Measurements from ENCODE around the gene UPK3BL1. TPM values are rescaled to one million over a fixed set of nuclear protein-coding genes. Genes with fewer than 3 reads are reported as not detected.
"Not testable (repeated sequence)": the region's sequence is repeated elsewhere in the genome, so short reads cannot be mapped to it uniquely, and the experiment has no call there.

UPK3BL1 gene
- polyA plus RNA-seq, 1 donor: 33.0 TPM

- not testable (repeated sequence) for H3K9me3 ChIP-seq (ENCODE audit: control insufficient read depth, low read depth, low read length); H3K27me3 ChIP-seq (ENCODE audit: control insufficient read depth, insufficient read depth, low read length); DNase-seq; H3K4me3 ChIP-seq (ENCODE audit: low read length); H3K36me3 ChIP-seq (ENCODE audit: control insufficient read depth, insufficient read depth, low read length); H3K4me1 ChIP-seq (ENCODE audit: control insufficient read depth, insufficient read depth, low read length); H3K27ac ChIP-seq (ENCODE audit: low read length)
- no CpG with 5 or more reads among the region's 7 CpGs for WGBS (ENCODE audit: insufficient coverage, low lambda C conversion rate)
Measured at GRCh38 chr7:102610441-102610840, 32.1 kb downstream of the UPK3BL1 start.

- H3K27ac ChIP-seq (ENCODE audit: low read length); DNase-seq; H3K4me1 ChIP-seq (ENCODE audit: control insufficient read depth, insufficient read depth, low read length); H3K36me3 ChIP-seq (ENCODE audit: control insufficient read depth, insufficient read depth, low read length); H3K9me3 ChIP-seq (ENCODE audit: control insufficient read depth, low read depth, low read length); H3K4me3 ChIP-seq (ENCODE audit: low read length); H3K27me3 ChIP-seq (ENCODE audit: control insufficient read depth, insufficient read depth, low read length): not testable (repeated sequence)
- WGBS (ENCODE audit: insufficient coverage, low lambda C conversion rate): no CpG with 5 or more reads among the region's 10 CpGs
Measured at GRCh38 chr7:102609734-102610133, 32.9 kb downstream of the UPK3BL1 start.

GRCh38 chr7:102606848-102607247 lies 35.7 kb downstream of the UPK3BL1 start:
- not testable (repeated sequence) for H3K27me3 ChIP-seq (ENCODE audit: control insufficient read depth, insufficient read depth, low read length); H3K4me3 ChIP-seq (ENCODE audit: low read length); H3K4me1 ChIP-seq (ENCODE audit: control insufficient read depth, insufficient read depth, low read length); H3K36me3 ChIP-seq (ENCODE audit: control insufficient read depth, insufficient read depth, low read length); H3K9me3 ChIP-seq (ENCODE audit: control insufficient read depth, low read depth, low read length); DNase-seq; H3K27ac ChIP-seq (ENCODE audit: low read length)
- WGBS (ENCODE audit: insufficient coverage, low lambda C conversion rate): no CpG with 5 or more reads among the region's 5 CpGs

GRCh38 chr7:102604431-102605145 lies 38.0 kb downstream of the UPK3BL1 start:
- not testable (repeated sequence) for H3K4me1 ChIP-seq (ENCODE audit: control insufficient read depth, insufficient read depth, low read length); H3K27ac ChIP-seq (ENCODE audit: low read length); DNase-seq; H3K9me3 ChIP-seq (ENCODE audit: control insufficient read depth, low read depth, low read length); H3K27me3 ChIP-seq (ENCODE audit: control insufficient read depth, insufficient read depth, low read length); H3K36me3 ChIP-seq (ENCODE audit: control insufficient read depth, insufficient read depth, low read length); H3K4me3 ChIP-seq (ENCODE audit: low read length)
- WGBS (ENCODE audit: insufficient coverage, low lambda C conversion rate): no CpG with 5 or more reads among the region's 19 CpGs

GRCh38 chr7:102602317-102602716 lies 40.3 kb downstream of the UPK3BL1 start:
- not testable (repeated sequence) for H3K4me3 ChIP-seq (ENCODE audit: low read length); H3K4me1 ChIP-seq (ENCODE audit: control insufficient read depth, insufficient read depth, low read length); H3K27ac ChIP-seq (ENCODE audit: low read length); H3K27me3 ChIP-seq (ENCODE audit: control insufficient read depth, insufficient read depth, low read length); H3K9me3 ChIP-seq (ENCODE audit: control insufficient read depth, low read depth, low read length); H3K36me3 ChIP-seq (ENCODE audit: control insufficient read depth, insufficient read depth, low read length); DNase-seq
- WGBS (ENCODE audit: insufficient coverage, low lambda C conversion rate): no CpG with 5 or more reads among the region's 12 CpGs

- H3K9me3 ChIP-seq (ENCODE audit: control insufficient read depth, low read depth, low read length); H3K4me1 ChIP-seq (ENCODE audit: control insufficient read depth, insufficient read depth, low read length); H3K36me3 ChIP-seq (ENCODE audit: control insufficient read depth, insufficient read depth, low read length); DNase-seq; H3K27me3 ChIP-seq (ENCODE audit: control insufficient read depth, insufficient read depth, low read length); H3K27ac ChIP-seq (ENCODE audit: low read length); H3K4me3 ChIP-seq (ENCODE audit: low read length): not testable (repeated sequence)
- WGBS (ENCODE audit: insufficient coverage, low lambda C conversion rate): no CpG with 5 or more reads among the region's 9 CpGs
Measured at GRCh38 chr7:102599699-102600098, 42.9 kb downstream of the UPK3BL1 start.

- not testable (repeated sequence) for H3K27ac ChIP-seq (ENCODE audit: low read length); H3K4me3 ChIP-seq (ENCODE audit: low read length); DNase-seq; H3K27me3 ChIP-seq (ENCODE audit: control insufficient read depth, insufficient read depth, low read length); H3K9me3 ChIP-seq (ENCODE audit: control insufficient read depth, low read depth, low read length); H3K4me1 ChIP-seq (ENCODE audit: control insufficient read depth, insufficient read depth, low read length); H3K36me3 ChIP-seq (ENCODE audit: control insufficient read depth, insufficient read depth, low read length)
- WGBS (ENCODE audit: insufficient coverage, low lambda C conversion rate): no CpG with 5 or more reads among the region's 10 CpGs
Measured at GRCh38 chr7:102596036-102596435, 46.6 kb downstream of the UPK3BL1 start.

- DNase-seq: not testable (repeated sequence)
- WGBS (ENCODE audit: insufficient coverage, low lambda C conversion rate): no CpG with 5 or more reads among the region's 68 CpGs
Measured at GRCh38 chr7:102593637-102594334, 48.8 kb downstream of the UPK3BL1 start.

GRCh38 chr7:102592477-102593019 lies 50.0 kb downstream of the UPK3BL1 start:
- not testable (repeated sequence) for H3K4me1 ChIP-seq (ENCODE audit: control insufficient read depth, insufficient read depth, low read length); H3K27me3 ChIP-seq (ENCODE audit: control insufficient read depth, insufficient read depth, low read length); H3K27ac ChIP-seq (ENCODE audit: low read length); H3K36me3 ChIP-seq (ENCODE audit: control insufficient read depth, insufficient read depth, low read length); H3K9me3 ChIP-seq (ENCODE audit: control insufficient read depth, low read depth, low read length); H3K4me3 ChIP-seq (ENCODE audit: low read length); DNase-seq
- WGBS (ENCODE audit: insufficient coverage, low lambda C conversion rate): no CpG with 5 or more reads among the region's 26 CpGs

More at GRCh38 chr7:102593637-102594334, 48.8 kb downstream of the UPK3BL1 start:
- not testable (repeated sequence) for H3K27ac ChIP-seq (ENCODE audit: low read length); H3K27me3 ChIP-seq (ENCODE audit: control insufficient read depth, insufficient read depth, low read length); H3K9me3 ChIP-seq (ENCODE audit: control insufficient read depth, low read depth, low read length); H3K4me1 ChIP-seq (ENCODE audit: control insufficient read depth, insufficient read depth, low read length); H3K4me3 ChIP-seq (ENCODE audit: low read length); H3K36me3 ChIP-seq (ENCODE audit: control insufficient read depth, insufficient read depth, low read length)

- H3K27me3 ChIP-seq (ENCODE audit: control insufficient read depth, insufficient read depth, low read length); H3K27ac ChIP-seq (ENCODE audit: low read length); DNase-seq; H3K4me3 ChIP-seq (ENCODE audit: low read length); H3K9me3 ChIP-seq (ENCODE audit: control insufficient read depth, low read depth, low read length); H3K4me1 ChIP-seq (ENCODE audit: control insufficient read depth, insufficient read depth, low read length); H3K36me3 ChIP-seq (ENCODE audit: control insufficient read depth, insufficient read depth, low read length): not testable (repeated sequence)
- WGBS (ENCODE audit: insufficient coverage, low lambda C conversion rate): no CpG with 5 or more reads among the region's 9 CpGs
Measured at GRCh38 chr7:102589857-102590256, 52.7 kb downstream of the UPK3BL1 start.
